ENCODE data around the gene ACOT11. TPM values are rescaled to one million over a fixed set of nuclear protein-coding genes. Genes with fewer than 3 reads are reported as not detected.

ACOT11 gene
- total and polyA plus RNA-seq, 12 donors: 25.8 to 77.2 (median 54.7) TPM

DNA sequence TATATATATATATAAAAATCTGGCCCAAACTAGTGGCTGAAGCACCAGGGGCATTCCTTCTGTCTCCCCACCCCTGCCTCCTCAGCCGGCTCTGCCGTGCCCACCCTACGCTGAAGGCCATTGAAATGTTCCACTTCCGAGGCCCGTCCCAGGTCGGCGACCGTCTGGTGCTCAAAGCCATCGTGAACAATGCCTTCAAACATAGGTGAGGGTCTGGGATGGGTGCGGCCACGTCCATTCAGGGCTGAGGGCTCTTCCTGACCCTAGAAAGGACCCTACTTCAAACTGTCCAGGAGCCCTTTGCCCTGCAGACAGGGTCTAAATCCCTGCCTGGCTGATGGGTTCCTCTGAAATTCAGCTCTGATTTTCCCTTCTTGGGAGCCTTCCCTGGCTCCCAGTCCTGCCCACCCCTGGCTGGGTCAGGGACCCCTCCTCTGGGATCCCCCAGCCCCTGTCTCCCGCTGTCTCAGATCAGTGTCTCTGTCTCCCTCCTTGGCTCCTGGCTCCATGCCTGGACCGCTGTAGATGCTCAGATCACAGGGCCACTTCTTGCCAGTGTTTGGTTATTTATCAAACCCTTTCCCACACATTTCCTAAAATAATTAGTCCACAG is 51.3 kb downstream of the ACOT11 start:
- 75 to 83% methylated on average over 13 of the region's 13 CpGs for WGBS, 2 donors
- no peak for DNase-seq
- TF ChIP-seq, protein P1, sequence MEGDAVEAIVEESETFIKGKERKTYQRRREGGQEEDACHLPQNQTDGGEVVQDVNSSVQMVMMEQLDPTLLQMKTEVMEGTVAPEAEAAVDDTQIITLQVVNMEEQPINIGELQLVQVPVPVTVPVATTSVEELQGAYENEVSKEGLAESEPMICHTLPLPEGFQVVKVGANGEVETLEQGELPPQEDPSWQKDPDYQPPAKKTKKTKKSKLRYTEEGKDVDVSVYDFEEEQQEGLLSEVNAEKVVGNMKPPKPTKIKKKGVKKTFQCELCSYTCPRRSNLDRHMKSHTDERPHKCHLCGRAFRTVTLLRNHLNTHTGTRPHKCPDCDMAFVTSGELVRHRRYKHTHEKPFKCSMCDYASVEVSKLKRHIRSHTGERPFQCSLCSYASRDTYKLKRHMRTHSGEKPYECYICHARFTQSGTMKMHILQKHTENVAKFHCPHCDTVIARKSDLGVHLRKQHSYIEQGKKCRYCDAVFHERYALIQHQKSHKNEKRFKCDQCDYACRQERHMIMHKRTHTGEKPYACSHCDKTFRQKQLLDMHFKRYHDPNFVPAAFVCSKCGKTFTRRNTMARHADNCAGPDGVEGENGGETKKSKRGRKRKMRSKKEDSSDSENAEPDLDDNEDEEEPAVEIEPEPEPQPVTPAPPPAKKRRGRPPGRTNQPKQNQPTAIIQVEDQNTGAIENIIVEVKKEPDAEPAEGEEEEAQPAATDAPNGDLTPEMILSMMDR (IDR thresholded peaks at IDR 0.05): no peak
- Histone ChIP-seq H3K27ac (peak overlapping the region in 2 of 10 donors; percentile 3 to 60), H3K27me3 (no peaks in the 10 kb centered on the region), H3K9me3 (no peaks in the 10 kb centered on the region), H3K36me3 (peaks cover 0 to 82% (median 9%) of the 10 kb centered on the region in 9 donors), H3K4me1 (peaks cover 0 to 39% (median 0%) of the 10 kb centered on the region in 9 donors), H3K4me3 (no peak overlapping the region)
- no peak for ATAC-seq
- intact Hi-C loops (cut with DNase I): no loop called here

DNA sequence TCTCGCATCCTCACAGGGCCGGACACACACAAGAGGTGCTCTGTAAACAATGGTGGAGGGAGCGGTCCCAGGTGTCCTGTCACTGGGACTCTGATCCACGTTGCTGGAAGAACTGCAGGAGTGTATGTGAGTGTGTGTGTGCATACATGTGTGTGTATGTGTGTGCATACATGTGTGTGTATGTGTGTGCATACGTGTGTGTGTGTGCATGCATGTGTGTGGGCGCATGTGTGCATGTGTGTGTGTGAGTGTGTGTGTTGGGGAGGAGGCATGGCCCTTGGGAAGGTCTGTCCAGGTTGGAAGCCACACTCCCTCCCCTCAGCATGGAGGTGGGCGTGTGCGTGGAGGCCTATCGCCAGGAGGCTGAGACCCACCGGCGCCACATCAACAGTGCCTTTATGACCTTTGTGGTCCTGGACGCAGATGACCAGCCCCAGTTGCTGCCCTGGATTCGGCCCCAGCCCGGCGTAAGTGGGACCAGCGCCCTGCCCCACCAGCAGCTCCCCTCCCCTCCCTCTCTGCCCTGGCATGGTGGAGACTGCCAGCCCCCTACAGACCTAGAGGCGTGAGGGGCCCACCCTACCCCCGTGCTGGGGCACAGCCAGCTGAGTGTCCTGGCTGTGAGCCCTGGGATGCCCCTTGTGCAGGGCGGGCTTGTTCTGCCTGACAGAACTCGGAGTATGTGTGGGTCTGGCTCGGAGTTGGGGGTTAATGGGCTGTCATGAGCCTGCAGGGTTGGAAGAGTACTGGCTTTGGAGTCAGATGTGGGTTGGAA is 53.1 kb downstream of the ACOT11 start:
- Histone ChIP-seq H3K4me1 (peaks cover 0 to 21% (median 0%) of the 10 kb centered on the region in 9 donors), H3K27ac (peak overlapping the region in 3 of 10 donors; percentile 5 to 15 (median 10)), H3K27me3 (no peaks in the 10 kb centered on the region), H3K36me3 (peaks cover 0 to 84% (median 16%) of the 10 kb centered on the region in 9 donors), H3K4me3 (no peak overlapping the region), H3K9me3 (no peaks in the 10 kb centered on the region)
- intact Hi-C loops (cut with DNase I): no loop called here
- 49 to 70% methylated on average over 18 to 21 of the region's 21 CpGs for WGBS, 2 donors
- TF ChIP-seq, protein P1 (IDR thresholded peaks at IDR 0.05): no peak
- ATAC-seq (peak in 5 of 8 donors; percentile 20 to 52 (median 39)), DNase-seq (no peak)

DNA sequence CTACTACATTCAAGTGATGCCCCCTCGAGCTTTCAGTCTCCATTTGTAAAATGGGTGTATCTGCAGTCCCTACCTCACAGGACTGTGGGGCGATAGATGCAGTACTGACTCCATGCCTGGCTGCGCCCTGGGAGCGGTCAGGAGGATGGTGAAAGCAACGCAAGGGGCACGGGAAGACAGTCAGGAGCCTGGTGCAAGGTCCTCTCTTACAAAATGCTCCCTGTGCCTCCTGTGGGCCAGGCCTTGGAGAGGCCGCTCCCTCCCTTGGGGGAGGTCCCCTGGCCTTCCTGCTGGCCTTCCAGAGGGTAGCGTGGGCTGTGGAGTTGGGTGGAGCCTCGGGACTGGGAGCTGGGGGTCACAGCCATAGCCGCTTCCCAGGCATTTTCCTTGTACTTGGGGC is 53.7 kb downstream of the ACOT11 start:
- intact Hi-C loops (cut with DNase I): no loop called here
- peaks cover 0 to 78% (median 16%) of the 10 kb centered on the region in 9 donors for H3K36me3 ChIP-seq
- H3K9me3 ChIP-seq: no peaks in the 10 kb centered on the region
- TF ChIP-seq, protein P1 (IDR thresholded peaks at IDR 0.05): no peak
- ATAC-seq (peak in 1 of 8 donors; percentile 28), DNase-seq (no peak)
- H3K27ac ChIP-seq: peak overlapping the region in 1 of 10 donors; percentile 10
- 77 to 84% methylated on average over 10 of the region's 10 CpGs for WGBS, 2 donors
- H3K4me1 ChIP-seq: peaks cover 0 to 15% (median 0%) of the 10 kb centered on the region in 9 donors
- no peaks in the 10 kb centered on the region for H3K27me3 ChIP-seq
- no peak overlapping the region for H3K4me3 ChIP-seq

DNA sequence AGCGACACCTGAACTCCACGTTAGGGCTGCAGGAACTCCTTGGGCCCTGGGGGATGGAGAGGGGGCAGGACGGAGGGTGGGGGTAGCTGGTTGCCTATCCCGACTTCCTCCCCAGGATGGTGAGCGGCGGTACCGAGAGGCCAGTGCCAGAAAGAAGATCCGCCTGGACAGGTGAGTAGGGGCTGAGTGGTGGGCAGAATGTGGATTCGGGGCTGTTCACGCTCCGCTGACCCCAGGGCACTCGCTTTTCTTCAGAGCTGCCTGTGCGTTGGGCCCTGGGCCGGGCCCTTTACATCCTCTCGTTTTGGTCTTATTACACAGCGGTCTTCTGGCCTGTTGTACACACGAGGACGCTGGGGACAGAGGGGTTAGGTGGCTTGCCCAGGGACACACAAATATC is 54.5 kb downstream of the ACOT11 start:
- 83 to 86% methylated on average over 18 of the region's 18 CpGs for WGBS, 2 donors
- no peaks in the 10 kb centered on the region for H3K27me3 ChIP-seq

More for the DNA sequence above, 54.5 kb downstream of the ACOT11 start:
- peaks cover 0 to 15% (median 0%) of the 10 kb centered on the region in 9 donors for H3K4me1 ChIP-seq
- DNase-seq (no peak), ATAC-seq (no peak)
- H3K9me3 ChIP-seq: no peaks in the 10 kb centered on the region
- TF ChIP-seq, protein P1 (IDR thresholded peaks at IDR 0.05): no peak
- H3K36me3 ChIP-seq: peaks cover 0 to 72% (median 16%) of the 10 kb centered on the region in 9 donors
- H3K4me3 ChIP-seq: no peak overlapping the region
- H3K27ac ChIP-seq: no peak overlapping the region
- intact Hi-C loops (cut with DNase I): no loop called here

Data from heart right ventricle (tissue), 16 donors.